GM10266 (cell line): ENCODE measurements around the gene EXOC4.

Experiments
- DNase-seq: peaks from one replicate; pipeline ENCODE4 v3.0.0; 2012; ENCODE audit errors: extremely low spot score
- TF ChIP-seq, protein P1 (sequence below): IDR thresholded peaks from 2 replicates; pipeline ENCODE4 v1.5.1; 2012; ENCODE audit warnings: mild to moderate bottlenecking, low read depth; ENCODE audit not compliant: control insufficient read depth, insufficient read depth; ENCODE audit errors: missing control alignments

The EXOC4 gene

GRCh38 chr7:133724694-133725093 lies 471.8 kb downstream of the EXOC4 start:
- DNase-seq = no peak
- TF ChIP-seq, protein P1, sequence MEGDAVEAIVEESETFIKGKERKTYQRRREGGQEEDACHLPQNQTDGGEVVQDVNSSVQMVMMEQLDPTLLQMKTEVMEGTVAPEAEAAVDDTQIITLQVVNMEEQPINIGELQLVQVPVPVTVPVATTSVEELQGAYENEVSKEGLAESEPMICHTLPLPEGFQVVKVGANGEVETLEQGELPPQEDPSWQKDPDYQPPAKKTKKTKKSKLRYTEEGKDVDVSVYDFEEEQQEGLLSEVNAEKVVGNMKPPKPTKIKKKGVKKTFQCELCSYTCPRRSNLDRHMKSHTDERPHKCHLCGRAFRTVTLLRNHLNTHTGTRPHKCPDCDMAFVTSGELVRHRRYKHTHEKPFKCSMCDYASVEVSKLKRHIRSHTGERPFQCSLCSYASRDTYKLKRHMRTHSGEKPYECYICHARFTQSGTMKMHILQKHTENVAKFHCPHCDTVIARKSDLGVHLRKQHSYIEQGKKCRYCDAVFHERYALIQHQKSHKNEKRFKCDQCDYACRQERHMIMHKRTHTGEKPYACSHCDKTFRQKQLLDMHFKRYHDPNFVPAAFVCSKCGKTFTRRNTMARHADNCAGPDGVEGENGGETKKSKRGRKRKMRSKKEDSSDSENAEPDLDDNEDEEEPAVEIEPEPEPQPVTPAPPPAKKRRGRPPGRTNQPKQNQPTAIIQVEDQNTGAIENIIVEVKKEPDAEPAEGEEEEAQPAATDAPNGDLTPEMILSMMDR = no peak

- TF ChIP-seq, protein P1 = no peak
- no peak for DNase-seq
Observed at GRCh38 chr7:133727476-133728214, 474.8 kb downstream of the EXOC4 start.

DNA sequence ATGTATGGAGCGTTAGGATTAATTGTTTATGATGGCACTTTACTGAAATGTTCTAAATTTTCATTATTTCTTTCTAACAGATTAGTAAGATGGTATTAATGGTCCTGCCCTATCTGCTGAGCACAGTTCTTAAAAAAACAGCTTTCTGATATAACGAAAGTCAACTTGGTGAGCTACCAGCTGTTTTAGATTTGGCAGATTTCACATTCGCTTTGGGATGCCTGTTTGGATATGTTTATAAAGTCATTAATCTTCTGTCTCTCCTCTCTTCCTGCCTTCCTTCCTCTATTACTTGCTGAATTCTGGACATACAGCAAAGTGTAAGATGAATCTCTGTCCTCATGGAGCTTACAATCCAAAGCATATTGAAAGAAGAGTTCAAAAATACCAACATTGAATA lies 477.5 kb downstream of the EXOC4 start:
- TF ChIP-seq, protein P1 = no peak
- DNase-seq = no peak

DNA sequence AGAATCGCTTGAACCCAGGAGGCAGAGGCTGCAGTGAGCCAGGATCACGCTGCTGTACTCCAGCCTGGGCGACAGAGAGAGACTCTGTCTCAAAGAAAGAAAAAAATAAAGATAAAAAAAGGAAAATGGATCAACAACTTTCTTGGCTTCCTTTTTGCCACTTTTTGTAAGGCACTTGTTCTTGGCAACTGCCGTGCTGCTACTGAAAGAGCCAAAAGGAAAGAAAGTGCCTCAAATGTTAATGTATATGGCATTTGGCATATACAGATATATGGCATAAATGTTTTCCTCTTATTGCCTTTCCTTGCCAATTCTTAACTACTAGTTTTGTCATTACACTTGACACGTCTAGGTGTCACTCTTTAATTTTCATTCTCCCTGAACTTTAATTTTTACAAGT lies 480.5 kb downstream of the EXOC4 start:
- TF ChIP-seq, protein P1 = no peak
- DNase-seq = no peak

- no peak for DNase-seq
- TF ChIP-seq, protein P1 = no peak
Observed at GRCh38 chr7:133735222-133735621, 482.3 kb downstream of the EXOC4 start.

- no peak for DNase-seq
- TF ChIP-seq, protein P1 = no peak
Observed at GRCh38 chr7:133739817-133740216, 486.9 kb downstream of the EXOC4 start.

DNA sequence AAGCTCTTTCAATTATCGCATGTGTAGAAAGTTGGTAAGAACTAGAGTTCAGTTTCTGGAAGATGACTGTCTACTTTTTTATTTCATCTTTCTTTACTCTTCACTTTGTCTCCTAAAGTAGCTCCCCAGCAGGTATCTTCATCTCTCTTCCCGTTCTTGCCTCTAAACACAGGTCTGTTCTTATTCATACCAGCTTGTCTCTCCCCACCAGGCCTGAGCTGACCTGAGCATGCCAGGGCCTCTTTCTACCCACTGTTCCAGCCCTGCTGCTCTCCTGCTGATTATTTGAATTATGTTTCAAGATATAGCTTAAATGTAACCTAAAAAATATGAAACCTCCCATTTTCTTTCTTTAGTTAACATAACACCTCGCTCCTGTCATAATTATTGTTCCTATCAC lies 488.2 kb downstream of the EXOC4 start:
- no peak for DNase-seq
- TF ChIP-seq, protein P1 = no peak
